ENCODE results near the gene TYW5.

DNA sequence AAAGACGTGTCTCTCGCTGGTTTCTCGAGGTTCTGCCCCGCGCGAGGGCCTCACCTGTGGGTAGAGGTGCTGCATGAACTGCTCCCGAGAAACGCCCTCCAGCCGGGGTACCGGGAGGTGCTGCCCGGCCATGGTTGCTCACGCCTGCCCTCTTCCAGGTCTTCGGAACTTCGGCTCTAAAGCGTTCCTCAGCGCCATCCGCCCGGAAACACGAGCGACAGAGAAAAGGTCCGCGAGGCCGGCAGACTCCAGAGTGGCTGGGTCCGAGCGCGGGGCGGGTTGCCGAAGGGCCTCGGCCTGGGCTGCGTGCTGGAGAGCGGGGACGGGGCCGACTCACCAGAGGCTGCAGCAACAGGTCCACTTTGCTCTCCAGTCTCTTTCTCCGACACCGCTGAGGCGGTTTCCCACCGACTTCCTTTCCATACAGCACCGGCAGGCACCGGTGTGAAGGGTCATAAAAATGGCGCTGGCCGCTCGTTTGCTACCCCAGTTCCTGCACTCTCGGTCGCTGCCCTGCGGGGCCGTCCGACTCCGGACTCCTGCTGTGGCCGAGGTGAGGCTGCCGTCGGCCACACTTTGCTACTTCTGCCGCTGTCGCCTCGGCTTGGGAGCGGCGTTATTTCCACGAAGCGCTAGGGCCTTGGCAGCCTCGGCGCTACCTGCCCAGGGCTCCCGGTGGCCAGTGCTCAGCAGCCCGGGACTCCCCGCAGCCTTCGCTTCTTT is at the start of gene TYW5, which contains the start of gene MAIP1:
- TF ChIP-seq, protein P1, sequence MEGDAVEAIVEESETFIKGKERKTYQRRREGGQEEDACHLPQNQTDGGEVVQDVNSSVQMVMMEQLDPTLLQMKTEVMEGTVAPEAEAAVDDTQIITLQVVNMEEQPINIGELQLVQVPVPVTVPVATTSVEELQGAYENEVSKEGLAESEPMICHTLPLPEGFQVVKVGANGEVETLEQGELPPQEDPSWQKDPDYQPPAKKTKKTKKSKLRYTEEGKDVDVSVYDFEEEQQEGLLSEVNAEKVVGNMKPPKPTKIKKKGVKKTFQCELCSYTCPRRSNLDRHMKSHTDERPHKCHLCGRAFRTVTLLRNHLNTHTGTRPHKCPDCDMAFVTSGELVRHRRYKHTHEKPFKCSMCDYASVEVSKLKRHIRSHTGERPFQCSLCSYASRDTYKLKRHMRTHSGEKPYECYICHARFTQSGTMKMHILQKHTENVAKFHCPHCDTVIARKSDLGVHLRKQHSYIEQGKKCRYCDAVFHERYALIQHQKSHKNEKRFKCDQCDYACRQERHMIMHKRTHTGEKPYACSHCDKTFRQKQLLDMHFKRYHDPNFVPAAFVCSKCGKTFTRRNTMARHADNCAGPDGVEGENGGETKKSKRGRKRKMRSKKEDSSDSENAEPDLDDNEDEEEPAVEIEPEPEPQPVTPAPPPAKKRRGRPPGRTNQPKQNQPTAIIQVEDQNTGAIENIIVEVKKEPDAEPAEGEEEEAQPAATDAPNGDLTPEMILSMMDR (optimal IDR thresholded peaks at IDR 0.05 in 1 of 3, IDR thresholded peaks at IDR 0.05 in 1 of 3, conservative IDR thresholded peaks at IDR 0.05 in 1 of 3; ENCODE audit: extremely low read depth in 1 of 3, insufficient read depth in 2 of 3, low read length in 3 of 3): peak in 2 of 3 experiments; percentile 28 to 33
- no peak for TF ChIP-seq EZH2 (IDR thresholded peaks at IDR 0.05; ENCODE audit: low read length)

Data from keratinocyte (primary cell).